ENCODE data around the gene NMNAT2.

NMNAT2 gene

GRCh38 chr1:183301239-183301638, 116.9 kb downstream of the NMNAT2 start:
- H3K79me2 ChIP-seq (ENCODE audit: insufficient read depth, low read length) = no peaks in the 10 kb centered on the region
- no peaks in the 10 kb centered on the region for H3K36me3 ChIP-seq (ENCODE audit: insufficient read depth, low read length)
- H3K9ac ChIP-seq (ENCODE audit: low read length) = no peak overlapping the region
- H3K9me2 ChIP-seq (ENCODE audit: low read depth, low read length) = no peaks in the 10 kb centered on the region
- H3K27me3 ChIP-seq (ENCODE audit: insufficient read depth, low read length) = no peaks in the 10 kb centered on the region; the same call in 1 of the 2 replicates
- TF ChIP-seq CTCF (IDR thresholded peaks at IDR 0.05; ENCODE audit: low read length) (no peak), EZH2 (IDR thresholded peaks at IDR 0.05; ENCODE audit: borderline replicate concordance, low read length) (no peak)
- no peaks in the 10 kb centered on the region for H3F3A ChIP-seq (ENCODE audit: insufficient read depth, low read length)
- H3K4me3 ChIP-seq (ENCODE audit: low read depth, low read length, poor library complexity, severe bottlenecking) = no peak overlapping the region
- H4K20me1 ChIP-seq (ENCODE audit: insufficient read depth, low read length) = no peaks in the 10 kb centered on the region
- no peaks in the 10 kb centered on the region for H3K9me3 ChIP-seq (ENCODE audit: low read length)
- H2AFZ ChIP-seq (ENCODE audit: low read length) = no peak overlapping the region
- H3K27ac ChIP-seq (ENCODE audit: low read depth, low read length, poor library complexity, severe bottlenecking) = no peak overlapping the region
- H3K4me1 ChIP-seq (ENCODE audit: insufficient read depth, low read length, severe bottlenecking) = no peaks in the 10 kb centered on the region
- no peak overlapping the region for H3K4me2 ChIP-seq (ENCODE audit: low read length)

- H3K36me3 ChIP-seq (ENCODE audit: insufficient read depth, low read length) = no peaks in the 10 kb centered on the region
- H4K20me1 ChIP-seq (ENCODE audit: insufficient read depth, low read length) = no peaks in the 10 kb centered on the region
- no peak overlapping the region for H3K4me2 ChIP-seq (ENCODE audit: low read length)
- H3K9ac ChIP-seq (ENCODE audit: low read length) = no peak overlapping the region
- H3K4me3 ChIP-seq (ENCODE audit: low read depth, low read length, poor library complexity, severe bottlenecking) = no peak overlapping the region
- no peak for TF ChIP-seq CTCF (IDR thresholded peaks at IDR 0.05; ENCODE audit: low read length)
- TF ChIP-seq EZH2 (IDR thresholded peaks at IDR 0.05; ENCODE audit: borderline replicate concordance, low read length) = no peak
- no peaks in the 10 kb centered on the region for H3K9me3 ChIP-seq (ENCODE audit: low read length)
- no peaks in the 10 kb centered on the region for H3K4me1 ChIP-seq (ENCODE audit: insufficient read depth, low read length, severe bottlenecking)
- H3K9me2 ChIP-seq (ENCODE audit: low read depth, low read length) = no peaks in the 10 kb centered on the region
- H3K79me2 ChIP-seq (ENCODE audit: insufficient read depth, low read length) = no peaks in the 10 kb centered on the region
- H3K27ac ChIP-seq (ENCODE audit: low read depth, low read length, poor library complexity, severe bottlenecking) = no peak overlapping the region
- H3F3A ChIP-seq (ENCODE audit: insufficient read depth, low read length) = no peaks in the 10 kb centered on the region
- H2AFZ ChIP-seq (ENCODE audit: low read length) = no peak overlapping the region
- H3K27me3 ChIP-seq (ENCODE audit: insufficient read depth, low read length) = no peaks in the 10 kb centered on the region; the same call in 1 of the 2 replicates
Observed at GRCh38 chr1:183300828-183301227, 117.4 kb downstream of the NMNAT2 start.

GRCh38 chr1:183300395-183300794, 117.8 kb downstream of the NMNAT2 start:
- Histone ChIP-seq H3K27me3 (ENCODE audit: insufficient read depth, low read length) (no peaks in the 10 kb centered on the region; the same call in 1 of the 2 replicates), H3K9me3 (ENCODE audit: low read length) (no peaks in the 10 kb centered on the region), H3F3A (ENCODE audit: insufficient read depth, low read length) (no peaks in the 10 kb centered on the region), H3K36me3 (ENCODE audit: insufficient read depth, low read length) (no peaks in the 10 kb centered on the region), H3K79me2 (ENCODE audit: insufficient read depth, low read length) (no peaks in the 10 kb centered on the region), H3K4me1 (ENCODE audit: insufficient read depth, low read length, severe bottlenecking) (no peaks in the 10 kb centered on the region), H3K4me3 (ENCODE audit: low read depth, low read length, poor library complexity, severe bottlenecking) (no peak overlapping the region), H3K9ac (ENCODE audit: low read length) (no peak overlapping the region), H3K27ac (ENCODE audit: low read depth, low read length, poor library complexity, severe bottlenecking) (no peak overlapping the region), H4K20me1 (ENCODE audit: insufficient read depth, low read length) (no peaks in the 10 kb centered on the region), H3K4me2 (ENCODE audit: low read length) (no peak overlapping the region), H3K9me2 (ENCODE audit: low read depth, low read length) (no peaks in the 10 kb centered on the region), H2AFZ (ENCODE audit: low read length) (no peak overlapping the region)
- TF ChIP-seq EZH2 (IDR thresholded peaks at IDR 0.05; ENCODE audit: borderline replicate concordance, low read length) = no peak

- Histone ChIP-seq H3K9me3 (ENCODE audit: low read length) (no peaks in the 10 kb centered on the region), H3K4me2 (ENCODE audit: low read length) (no peak overlapping the region), H4K20me1 (ENCODE audit: insufficient read depth, low read length) (no peaks in the 10 kb centered on the region), H3K4me3 (ENCODE audit: low read depth, low read length, poor library complexity, severe bottlenecking) (no peak overlapping the region), H3K4me1 (ENCODE audit: insufficient read depth, low read length, severe bottlenecking) (no peaks in the 10 kb centered on the region), H3K9me2 (ENCODE audit: low read depth, low read length) (no peaks in the 10 kb centered on the region), H3F3A (ENCODE audit: insufficient read depth, low read length) (no peaks in the 10 kb centered on the region), H3K36me3 (ENCODE audit: insufficient read depth, low read length) (no peaks in the 10 kb centered on the region), H3K79me2 (ENCODE audit: insufficient read depth, low read length) (no peaks in the 10 kb centered on the region), H2AFZ (ENCODE audit: low read length) (no peak overlapping the region), H3K9ac (ENCODE audit: low read length) (no peak overlapping the region), H3K27ac (ENCODE audit: low read depth, low read length, poor library complexity, severe bottlenecking) (no peak overlapping the region), H3K27me3 (ENCODE audit: insufficient read depth, low read length) (no peaks in the 10 kb centered on the region; the same call in 1 of the 2 replicates)
- no peak for TF ChIP-seq EZH2 (IDR thresholded peaks at IDR 0.05; ENCODE audit: borderline replicate concordance, low read length)
- TF ChIP-seq CTCF (IDR thresholded peaks at IDR 0.05; ENCODE audit: low read length) = no peak
Observed at GRCh38 chr1:183296782-183297181, 121.4 kb downstream of the NMNAT2 start.

Data from OCI-LY1 (cell line).